ENCODE data around the gene G0S2.

DNA sequence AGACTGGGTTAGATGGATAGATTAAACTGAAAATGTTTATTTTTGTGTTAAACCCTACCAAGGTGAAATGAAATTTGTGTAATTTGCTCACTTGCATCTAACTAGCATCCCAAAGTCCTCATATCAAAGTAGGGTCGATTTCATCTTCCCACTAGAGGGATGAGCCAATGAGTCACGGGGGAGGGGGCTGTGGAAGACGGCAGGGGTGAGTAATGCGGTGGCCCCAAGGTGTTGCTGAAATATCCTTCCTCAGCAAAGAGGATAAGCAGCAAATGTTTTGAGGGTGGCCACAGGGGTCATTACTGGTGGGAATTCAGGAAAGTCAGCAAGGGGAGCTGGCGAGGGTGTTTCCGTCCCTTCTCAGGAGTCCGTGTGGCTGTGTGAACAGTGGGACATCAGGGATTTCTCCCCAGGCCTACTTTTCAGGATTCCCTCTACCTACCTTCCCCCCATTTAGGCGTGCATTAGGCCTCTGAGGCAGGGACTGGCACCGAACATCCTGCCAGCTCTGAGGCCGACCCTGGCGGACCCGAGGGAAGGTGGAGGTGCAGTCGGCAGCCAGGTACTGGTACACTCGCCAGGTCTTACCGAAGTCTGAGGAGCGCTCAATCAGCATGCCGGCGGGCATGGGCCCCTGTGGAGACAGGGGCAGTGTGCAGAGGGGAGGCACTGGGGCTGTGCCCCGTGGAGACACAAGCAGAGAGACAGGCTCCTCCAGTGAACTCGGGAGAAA, 41.0 kb upstream of the G0S2 start:
- TF ChIP-seq, protein P1, sequence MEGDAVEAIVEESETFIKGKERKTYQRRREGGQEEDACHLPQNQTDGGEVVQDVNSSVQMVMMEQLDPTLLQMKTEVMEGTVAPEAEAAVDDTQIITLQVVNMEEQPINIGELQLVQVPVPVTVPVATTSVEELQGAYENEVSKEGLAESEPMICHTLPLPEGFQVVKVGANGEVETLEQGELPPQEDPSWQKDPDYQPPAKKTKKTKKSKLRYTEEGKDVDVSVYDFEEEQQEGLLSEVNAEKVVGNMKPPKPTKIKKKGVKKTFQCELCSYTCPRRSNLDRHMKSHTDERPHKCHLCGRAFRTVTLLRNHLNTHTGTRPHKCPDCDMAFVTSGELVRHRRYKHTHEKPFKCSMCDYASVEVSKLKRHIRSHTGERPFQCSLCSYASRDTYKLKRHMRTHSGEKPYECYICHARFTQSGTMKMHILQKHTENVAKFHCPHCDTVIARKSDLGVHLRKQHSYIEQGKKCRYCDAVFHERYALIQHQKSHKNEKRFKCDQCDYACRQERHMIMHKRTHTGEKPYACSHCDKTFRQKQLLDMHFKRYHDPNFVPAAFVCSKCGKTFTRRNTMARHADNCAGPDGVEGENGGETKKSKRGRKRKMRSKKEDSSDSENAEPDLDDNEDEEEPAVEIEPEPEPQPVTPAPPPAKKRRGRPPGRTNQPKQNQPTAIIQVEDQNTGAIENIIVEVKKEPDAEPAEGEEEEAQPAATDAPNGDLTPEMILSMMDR (conservative IDR thresholded peaks at IDR 0.05 in 1 of 2, IDR thresholded peaks at IDR 0.05 in 1 of 2; ENCODE audit: extremely low read depth in 1 of 2, insufficient read depth in 1 of 2, low read depth in 1 of 2, low read length in 2 of 2): no peak
- no peak for TF ChIP-seq EZH2 (IDR thresholded peaks at IDR 0.05; ENCODE audit: borderline replicate concordance, low read length)
